HFFc6 (cell line): Measurements from ENCODE around the gene ZBTB16. TPM values are rescaled to one million over a fixed set of nuclear protein-coding genes. Genes with fewer than 3 reads are reported as not detected.

Experiments used
- DNase-seq: peaks from one replicate; pipeline ENCODE4 v3.0.0-alpha.2; 2018
- H3K27ac Mint-ChIP-seq: 2 replicates; pipeline ENCODE4 v1.8.0; 2020; ENCODE audit warnings: mild to moderate bottlenecking, mixed read lengths
- H3K27me3 Mint-ChIP-seq: 2 replicates; pipeline ENCODE4 v1.8.0; 2021; ENCODE audit warnings: mild to moderate bottlenecking, moderate library complexity, mixed read lengths; ENCODE audit not compliant: insufficient read depth
- H3K36me3 Mint-ChIP-seq: 2 replicates; pipeline ENCODE4 v1.8.0; 2021; ENCODE audit warnings: low read depth, mixed read lengths
- H3K4me1 Mint-ChIP-seq: 2 replicates; pipeline ENCODE4 v1.8.0; 2020; ENCODE audit warnings: low read depth, mixed read lengths
- H3K4me3 Mint-ChIP-seq: 2 replicates; pipeline ENCODE4 v1.8.0; 2020; ENCODE audit warnings: mild to moderate bottlenecking, moderate library complexity, mixed read lengths
- H3K9me3 Mint-ChIP-seq: 2 replicates; pipeline ENCODE4 v1.8.0; 2020; ENCODE audit warnings: mild to moderate bottlenecking, mixed read lengths
- CTCF ChIP-seq: fragments of 200-600 bp; sonication (generic); IDR thresholded peaks from 2 replicates; pipeline ENCODE4 v1.5.0; 2021; ENCODE audit warnings: antibody characterized with exemption, mild to moderate bottlenecking
- total RNA-seq, 6 experiments: library from RNA; stranded (reverse); fragmentation: NEBNext Ultra II Directional; extraction: Animal tissue kit (Norgen Biotek cat#: 25700); gene quantifications; 2 replicates in 1 of 6; 3 replicates in 5 of 6; pipeline ENCODE4 v1.2.3, GENCODE V29; 2021

ZBTB16 gene
- total RNA-seq, 6 experiments from 2014 or later: not detected

- Mint-ChIP-seq H3K27ac (no peak overlapping the region), H3K36me3 (no peaks in the 10 kb centered on the region)
Observed at GRCh38 chr11:114149689-114150407, 90.3 kb downstream of the ZBTB16 start.

GRCh38 chr11:114150671-114151070, 91.2 kb downstream of the ZBTB16 start:
- peaks cover 19% of the 10 kb centered on the region for H3K27me3 Mint-ChIP-seq
- no peak for DNase-seq
- H3K27ac Mint-ChIP-seq: no peak overlapping the region
- no peaks in the 10 kb centered on the region for H3K36me3 Mint-ChIP-seq
- H3K4me1 Mint-ChIP-seq: no peaks in the 10 kb centered on the region
- TF ChIP-seq CTCF: no peak
- no peaks in the 10 kb centered on the region for H3K9me3 Mint-ChIP-seq
- H3K4me3 Mint-ChIP-seq: no peak overlapping the region

More at GRCh38 chr11:114149689-114150407, 90.3 kb downstream of the ZBTB16 start:
- peaks cover 19% of the 10 kb centered on the region for H3K27me3 Mint-ChIP-seq
- no peak for TF ChIP-seq CTCF
- no peak for DNase-seq
- H3K4me3 Mint-ChIP-seq: no peak overlapping the region
- no peaks in the 10 kb centered on the region for H3K4me1 Mint-ChIP-seq
- no peaks in the 10 kb centered on the region for H3K9me3 Mint-ChIP-seq

GRCh38 chr11:114151631-114152030, 92.1 kb downstream of the ZBTB16 start:
- H3K27ac Mint-ChIP-seq: no peak overlapping the region
- TF ChIP-seq CTCF: no peak
- peaks cover 27% of the 10 kb centered on the region for H3K27me3 Mint-ChIP-seq
- H3K36me3 Mint-ChIP-seq: no peaks in the 10 kb centered on the region
- no peak for DNase-seq
- no peak overlapping the region for H3K4me3 Mint-ChIP-seq
- H3K9me3 Mint-ChIP-seq: no peaks in the 10 kb centered on the region
- H3K4me1 Mint-ChIP-seq: no peaks in the 10 kb centered on the region

- no peak overlapping the region for H3K4me3 Mint-ChIP-seq
- no peaks in the 10 kb centered on the region for H3K4me1 Mint-ChIP-seq
- no peak for DNase-seq
- H3K9me3 Mint-ChIP-seq: no peaks in the 10 kb centered on the region
- no peak for TF ChIP-seq CTCF
- H3K27me3 Mint-ChIP-seq: peaks cover 29% of the 10 kb centered on the region
- no peak overlapping the region for H3K27ac Mint-ChIP-seq
- H3K36me3 Mint-ChIP-seq: no peaks in the 10 kb centered on the region
Observed at GRCh38 chr11:114152162-114152561, 92.7 kb downstream of the ZBTB16 start.

- no peak for TF ChIP-seq CTCF
- Mint-ChIP-seq H3K9me3 (no peaks in the 10 kb centered on the region), H3K36me3 (no peaks in the 10 kb centered on the region), H3K27me3 (peaks cover 29% of the 10 kb centered on the region), H3K4me3 (no peak overlapping the region), H3K4me1 (no peaks in the 10 kb centered on the region), H3K27ac (no peak overlapping the region)
- DNase-seq: no peak
Observed at GRCh38 chr11:114152785-114153184, 93.3 kb downstream of the ZBTB16 start.
